Keratinocyte (primary cell): Measurements from ENCODE around the gene UPF3B. TPM values are rescaled to one million over a fixed set of nuclear protein-coding genes. Genes with fewer than 3 reads are reported as not detected.
"Not testable (repeated sequence)": the region's sequence is repeated elsewhere in the genome, so short reads cannot be mapped to it uniquely, and the experiment has no call there.

Experiments used
- DNase-seq: peaks from one replicate; pipeline ENCODE4 v3.0.0-alpha.2; 2011; ENCODE audit warnings: low read depth, missing footprints, low spot score
- FAIRE-seq: peaks from 2 replicates; lab custom pipeline; 2011; peaks lifted over from hg19 to GRCh38; lab: Jason Lieb, UNC
- H2AFZ ChIP-seq: 2 replicates; pipeline ENCODE4 v1.6.0; 2012; ENCODE audit warnings: low read length, control low read depth, inconsistent platforms; ENCODE audit not compliant: control insufficient read depth
- H3K27ac ChIP-seq: 2 replicates; pipeline ENCODE4 v1.5.1; 2011; ENCODE audit warnings: low read length; ENCODE audit not compliant: control insufficient read depth, insufficient read depth
- H3K27me3 ChIP-seq: 3 replicates; pipeline ENCODE4 v1.6.0; 2011; ENCODE audit warnings: low read length; ENCODE audit not compliant: control insufficient read depth, insufficient read depth; ENCODE audit errors: extremely low read depth
- H3K36me3 ChIP-seq, 2 experiments: 2 replicates in 1 of 2; 3 replicates in 1 of 2; pipeline ENCODE4 v1.5.1; 2011; ENCODE audit warnings: low read length in 2 of 2, mild to moderate bottlenecking in 1 of 2; ENCODE audit not compliant: control insufficient read depth in 2 of 2, insufficient read depth in 2 of 2; ENCODE audit errors: extremely low read depth in 1 of 2
- H3K4me1 ChIP-seq: 3 replicates; pipeline ENCODE4 v1.5.1; 2011; ENCODE audit warnings: low read length; ENCODE audit not compliant: control insufficient read depth, insufficient read depth; ENCODE audit errors: extremely low read depth
- H3K4me2 ChIP-seq: 3 replicates; pipeline ENCODE4 v1.6.0; 2011; ENCODE audit warnings: low read depth, low read length; ENCODE audit not compliant: control insufficient read depth, insufficient read depth; ENCODE audit errors: extremely low read depth
- H3K4me3 ChIP-seq, 3 experiments: fragments of 200-600 bp in 1 of 3; sonication (generic) in 1 of 3; 2 replicates in 2 of 3; 3 replicates in 1 of 3; pipeline ENCODE4 v1.5.1; 2011 to 2016; ENCODE audit warnings: low read length in 3 of 3, mild to moderate bottlenecking in 3 of 3, control low read depth in 2 of 3, inconsistent platforms in 1 of 3, low read depth in 1 of 3, mixed read lengths in 1 of 3, mixed run types in 1 of 3, moderate library complexity in 1 of 3; ENCODE audit not compliant: control insufficient read depth in 2 of 3, insufficient read depth in 2 of 3; ENCODE audit errors: extremely low read depth in 1 of 3
- H3K79me2 ChIP-seq: 2 replicates; pipeline ENCODE4 v1.6.0; 2012; ENCODE audit warnings: low read length; ENCODE audit not compliant: control insufficient read depth, insufficient read depth
- H3K9ac ChIP-seq: 3 replicates; pipeline ENCODE4 v1.6.0; 2011; ENCODE audit warnings: low read length; ENCODE audit not compliant: control insufficient read depth, insufficient read depth; ENCODE audit errors: extremely low read depth
- H3K9me1 ChIP-seq: 3 replicates; pipeline ENCODE4 v1.6.0; 2011; ENCODE audit warnings: low read length; ENCODE audit not compliant: control insufficient read depth, insufficient read depth; ENCODE audit errors: extremely low read depth
- H3K9me3 ChIP-seq: 2 replicates; pipeline ENCODE4 v1.5.1; 2012; ENCODE audit warnings: low read depth, low read length; ENCODE audit not compliant: control insufficient read depth
- H4K20me1 ChIP-seq: 3 replicates; pipeline ENCODE4 v1.6.0; 2011; ENCODE audit warnings: low read length; ENCODE audit not compliant: control insufficient read depth, insufficient read depth; ENCODE audit errors: extremely low read depth
- CTCF ChIP-seq, 3 experiments: IDR thresholded peaks in 1 of 3; conservative IDR thresholded peaks in 1 of 3; optimal IDR thresholded peaks in 1 of 3; 2 replicates in 2 of 3; 3 replicates in 1 of 3; pipeline versions ENCODE3 to v1.5.1; 2011; ENCODE audit warnings: low read length in 3 of 3, mild to moderate bottlenecking in 3 of 3, moderate library complexity in 2 of 3, control low read depth in 1 of 3, inconsistent platforms in 1 of 3; ENCODE audit not compliant: insufficient read depth in 2 of 3; ENCODE audit errors: extremely low read depth in 1 of 3
- EZH2 ChIP-seq: IDR thresholded peaks from one replicate; pipeline ENCODE4 v1.6.1; 2012; ENCODE audit warnings: inconsistent platforms, mild to moderate bottlenecking, low read length, moderate library complexity
- dilution Hi-C: fragments of 300-500 bp; cut with MboI; formaldehyde crosslinking; loops from one replicate; pipeline ENCODE4 v1.7.0; 2020; ENCODE audit warnings: low sequenced_read_pairs; ENCODE audit not compliant: extremely low pct_ligation_motif_present
- polyA plus RNA-seq, 5 experiments: library from polyadenylated mRNA; depleted of rRNA in 3 of 5; stranded (reverse) in 3 of 5; stranded (forward) in 1 of 5; unstranded in 1 of 5; fragments of >200 nt; gene quantifications; 1 replicate in 1 of 5; 2 replicates in 3 of 5; 3 replicates in 1 of 5; pipeline versions ENCODE4 v1.2.1 to v1.2.3, GENCODE V29; 2011 to 2012; ENCODE audit warnings: missing spikeins in 2 of 5, low read depth in 1 of 5, low replicate concordance in 1 of 5

Gene UPF3B
- polyA plus RNA-seq, 1 donor (not counting 4 experiments of a cell fraction or from before 2014, with no cell fraction given) = 9.5 TPM

DNA sequence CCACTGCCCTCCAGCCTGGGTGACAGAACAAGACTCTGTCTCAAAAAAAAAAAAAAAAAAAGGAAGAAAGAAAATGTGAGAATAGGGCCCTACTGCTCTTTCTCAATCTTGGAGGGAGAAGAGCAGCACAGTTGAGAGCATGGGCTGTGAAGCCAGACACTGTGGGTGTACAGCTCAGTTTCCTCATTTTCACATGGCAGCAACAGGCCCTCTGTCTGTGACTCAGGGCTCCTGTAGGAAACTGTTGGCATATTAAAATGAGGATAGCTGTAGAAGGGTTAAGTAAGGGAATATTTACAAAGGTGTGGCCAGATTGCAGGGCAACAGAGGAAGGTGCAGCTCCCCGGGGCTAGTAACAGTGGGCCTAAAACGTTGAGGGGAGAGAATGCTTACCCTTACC, 46.4 kb upstream of the UPF3B start:
- TF ChIP-seq CTCF (optimal IDR thresholded peaks at IDR 0.05 in 1 of 3, IDR thresholded peaks at IDR 0.05 in 1 of 3, conservative IDR thresholded peaks at IDR 0.05 in 1 of 3; ENCODE audit: extremely low read depth in 1 of 3, insufficient read depth in 2 of 3, low read length in 3 of 3) = no peak
- TF ChIP-seq EZH2 = no peak
- H3K27me3 ChIP-seq = no peaks in the 10 kb centered on the region
- H4K20me1 ChIP-seq = no peaks in the 10 kb centered on the region
- DNase-seq = no peak
- H3K4me1 ChIP-seq = no peaks in the 10 kb centered on the region
- no peak overlapping the region for H3K4me2 ChIP-seq
- H3K9me1 ChIP-seq = no peaks in the 10 kb centered on the region
- H3K79me2 ChIP-seq = no peaks in the 10 kb centered on the region
- no peak overlapping the region for H3K27ac ChIP-seq
- no peak for FAIRE-seq
- dilution Hi-C loops = no loop called here
- no peak overlapping the region for H2AFZ ChIP-seq
- no peak overlapping the region for H3K9ac ChIP-seq
- H3K36me3 ChIP-seq = no peaks in the 10 kb centered on the region
- H3K4me3 ChIP-seq = no peak overlapping the region
- no peaks in the 10 kb centered on the region for H3K9me3 ChIP-seq

DNA sequence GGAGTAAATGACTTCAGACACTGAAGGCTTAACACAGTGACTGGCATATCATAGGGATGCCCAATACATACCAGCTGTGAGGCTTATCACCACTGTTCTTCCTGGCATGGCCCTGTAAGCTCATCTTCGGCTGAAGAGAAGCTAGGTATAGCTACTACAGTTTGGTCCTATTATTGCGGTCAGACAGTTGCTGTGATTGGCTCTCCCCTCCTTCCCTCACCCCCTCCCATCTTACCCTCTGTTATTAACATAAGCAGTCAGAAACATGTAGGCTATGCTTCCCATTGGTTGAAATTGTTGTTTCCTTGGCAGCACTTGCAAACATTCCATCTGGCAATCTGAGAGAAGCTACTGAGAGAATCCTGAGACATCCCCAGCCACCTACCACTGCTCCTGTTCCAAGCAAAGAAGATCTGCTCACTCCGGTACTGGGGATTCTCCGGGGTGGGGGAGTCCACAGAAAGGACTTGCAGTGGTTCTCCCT, 43.1 kb upstream of the UPF3B start, which contains the start of gene AKAP14:
TSS of gene AKAP14 (plus strand) at position 51 of the 484 bp plus-strand sequence. CDS start 7,331 bp downstream, outside the sequence.
- H4K20me1 ChIP-seq = no peaks in the 10 kb centered on the region
- no peak within 1 kb of the TSS for H3K9ac ChIP-seq
- no peak within 1 kb of the TSS for H3K4me2 ChIP-seq
- H3K79me2 ChIP-seq = no peaks in the 10 kb centered on the region
- dilution Hi-C loops = no loop called here
- no peaks in the 10 kb centered on the region for H3K9me3 ChIP-seq
- H3K36me3 ChIP-seq = no peaks in the 10 kb centered on the region
- H3K27me3 ChIP-seq = no peaks in the 10 kb centered on the region
- H2AFZ ChIP-seq = no peak within 1 kb of the TSS
- no peaks in the 10 kb centered on the region for H3K4me1 ChIP-seq
- FAIRE-seq (no peak), DNase-seq (no peak)
- no peak for TF ChIP-seq EZH2
- no peak for TF ChIP-seq CTCF (optimal IDR thresholded peaks at IDR 0.05 in 1 of 3, IDR thresholded peaks at IDR 0.05 in 1 of 3, conservative IDR thresholded peaks at IDR 0.05 in 1 of 3; ENCODE audit: extremely low read depth in 1 of 3, insufficient read depth in 2 of 3, low read length in 3 of 3)
- H3K4me3 ChIP-seq = no peak within 1 kb of the TSS
- no peak within 1 kb of the TSS for H3K27ac ChIP-seq
- H3K9me1 ChIP-seq = no peaks in the 10 kb centered on the region

- H2AFZ ChIP-seq, H3K9me1 ChIP-seq, H3K4me3 ChIP-seq, H3K9me3 ChIP-seq, DNase-seq, H3K4me2 ChIP-seq, dilution Hi-C loops, H3K27me3 ChIP-seq, H3K4me1 ChIP-seq, H4K20me1 ChIP-seq, H3K79me2 ChIP-seq, H3K9ac ChIP-seq, FAIRE-seq, H3K36me3 ChIP-seq, H3K27ac ChIP-seq: not testable (repeated sequence)
Measured at GRCh38 chrX:119891961-119892692, 39.4 kb upstream of the UPF3B start.
